NCI-H187 treated with DMSO at 0.1 percent for 48 hours (cell line): ENCODE measurements around the gene UCP2.
"Not testable (repeated sequence)": the region's sequence is repeated elsewhere in the genome, so short reads cannot be mapped to it uniquely, and the experiment has no call there.

ENCODE experiments used
- DNase-seq: peaks from one replicate; lab custom pipeline; 2025; lab: John Stamatoyannopoulos, UW

Gene UCP2

GRCh38 chr11:73991471-73992006 lies 8.9 kb upstream of the UCP2 start:
- DNase-seq: no peak

GRCh38 chr11:73990730-73991129 lies 8.1 kb upstream of the UCP2 start:
- no peak for DNase-seq

GRCh38 chr11:73989156-73989555 lies 6.5 kb upstream of the UCP2 start:
- no peak for DNase-seq

- no peak for DNase-seq
Observed at GRCh38 chr11:73988227-73988626, 5.6 kb upstream of the UCP2 start.

- not testable (repeated sequence) for DNase-seq
Observed at GRCh38 chr11:73985661-73986060, 3.0 kb upstream of the UCP2 start.

- no peak for DNase-seq
Observed at GRCh38 chr11:73983741-73984538, 1.3 kb upstream of the UCP2 start.

GRCh38 chr11:73982990-73983740 lies 522 bp upstream of the UCP2 start:
- DNase-seq: peak; percentile 70

- DNase-seq: no peak
Observed at GRCh38 chr11:73981051-73981805, 1.4 kb downstream of the UCP2 start.

GRCh38 chr11:73980001-73980961 lies 2.4 kb downstream of the UCP2 start:
- DNase-seq: no peak

- no peak for DNase-seq
Observed at GRCh38 chr11:73978576-73979086, 4.0 kb downstream of the UCP2 start.

GRCh38 chr11:73977856-73978519 lies 4.7 kb downstream of the UCP2 start:
- no peak for DNase-seq

GRCh38 chr11:73976451-73977151 lies 6.0 kb downstream of the UCP2 start:
- no peak for DNase-seq

GRCh38 chr11:73975479-73975757 lies 7.2 kb downstream of the UCP2 start:
- no peak for DNase-seq

- DNase-seq: no peak
Observed at GRCh38 chr11:73974604-73975478, 7.8 kb downstream of the UCP2 start.

GRCh38 chr11:73972620-73973449 lies 9.8 kb downstream of the UCP2 start:
- DNase-seq: no peak

GRCh38 chr11:73972187-73972586 lies 10.5 kb downstream of the UCP2 start:
- DNase-seq: no peak

GRCh38 chr11:73971175-73971719 lies 11.4 kb downstream of the UCP2 start:
- no peak for DNase-seq
